Subcutaneous preadipocyte (primary cell): Measurements from ENCODE around the gene PDE6D. TPM values are rescaled to one million over a fixed set of nuclear protein-coding genes. Genes with fewer than 3 reads are reported as not detected.

Experiments
- small RNA-seq: library from RNA; depleted of rRNA; stranded (forward); fragments of <200 nt; gene quantifications from one replicate; pipeline ENCODE3, GENCODE V24; 2012
- total RNA-seq: library from RNA; depleted of rRNA; stranded (reverse); fragments of >200 nt; gene quantifications from 2 replicates; pipeline ENCODE4 v1.2.3, GENCODE V29; 2012

The PDE6D gene
- total RNA-seq = 20.2 and 26.0 TPM in 2 replicates

DNA sequence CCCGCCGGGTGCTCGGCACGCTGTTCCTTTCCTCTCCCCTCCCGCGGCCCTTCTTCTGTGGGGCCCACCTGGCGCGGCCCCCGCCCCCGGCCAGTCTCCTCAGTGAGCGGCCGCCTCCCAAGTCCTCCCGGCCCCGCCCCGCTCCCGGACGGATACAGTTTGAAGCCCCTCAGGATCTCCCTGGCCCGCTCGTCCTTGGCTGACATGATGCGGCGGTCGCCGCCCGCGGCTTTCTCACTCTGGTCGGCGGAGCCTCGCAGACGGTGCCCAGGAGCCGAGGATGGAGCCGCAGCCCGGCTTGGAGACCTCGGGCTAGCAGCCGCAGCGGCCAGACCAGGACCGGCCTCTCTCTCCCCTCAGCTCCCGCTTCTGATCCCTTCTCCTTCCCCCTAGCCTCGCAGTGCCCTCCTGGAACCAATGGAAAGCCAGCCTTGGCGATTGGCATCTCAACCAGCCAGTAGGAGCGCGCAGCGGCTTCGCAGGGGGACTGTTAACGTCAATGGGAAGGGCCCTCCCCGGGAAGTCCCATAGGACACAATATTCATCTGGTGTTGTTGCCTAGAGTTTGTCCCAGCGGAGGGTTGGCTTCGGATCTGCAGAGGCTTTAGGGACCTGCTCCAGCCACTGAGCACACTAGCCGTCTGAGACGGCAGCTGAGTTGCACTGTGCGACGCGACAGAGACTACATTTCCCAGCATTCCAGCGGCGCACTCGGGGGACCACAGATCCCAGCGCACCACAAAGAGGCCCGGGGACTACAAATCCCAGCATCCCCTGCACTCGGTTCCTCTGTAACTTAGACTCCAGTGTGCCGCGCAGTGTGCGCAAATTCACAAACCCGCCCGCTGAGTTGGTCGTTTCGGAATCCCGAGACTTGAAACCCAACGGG, at the start of gene PDE6D:
Gene PDE6D (minus strand): TSS at position 374 of the 889 bp plus-strand sequence. CDS start 168 bp downstream, at position 206.

DNA sequence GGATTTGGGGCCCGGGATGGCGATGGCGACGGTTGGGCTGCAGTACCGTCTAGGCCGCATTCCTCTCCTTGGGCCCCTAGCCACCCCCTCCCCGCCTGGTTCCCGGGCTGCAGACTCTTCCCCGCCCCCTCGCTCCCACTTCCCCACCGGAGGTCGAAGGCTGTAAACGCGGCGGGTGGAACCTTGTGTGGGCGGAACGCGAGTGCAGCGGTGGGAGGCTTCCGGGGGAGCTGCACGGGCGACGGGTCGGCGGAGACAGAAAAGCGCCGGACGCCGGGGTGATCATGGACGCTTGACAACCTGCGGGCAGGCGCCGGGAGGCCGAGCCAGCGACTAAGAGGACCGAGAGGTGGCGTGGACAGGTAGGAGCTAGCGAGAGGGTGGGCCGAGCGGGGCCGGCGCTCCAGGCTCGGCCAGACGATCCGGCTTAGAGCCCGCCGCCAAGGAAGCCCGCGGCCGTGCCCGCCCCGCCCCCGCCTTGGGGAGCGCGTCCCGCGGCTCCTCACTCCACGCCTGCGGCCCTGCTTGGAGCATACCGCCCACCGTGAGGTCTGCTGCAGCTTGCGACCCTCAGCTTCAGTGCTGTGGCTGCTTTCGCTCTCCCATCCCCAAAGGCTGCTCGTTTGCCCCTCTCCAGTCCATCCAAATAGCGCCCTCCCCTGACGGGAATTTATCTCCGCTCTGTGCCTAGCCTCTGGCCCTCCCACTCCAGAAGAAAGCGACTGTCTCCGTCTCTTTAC, 5.3 kb upstream of the PDE6D start, which contains the start of gene COPS7B:
Gene COPS7B (plus strand): TSS at position 269 of the 740 bp plus-strand sequence. CDS start 2,126 bp downstream, outside the sequence.

DNA sequence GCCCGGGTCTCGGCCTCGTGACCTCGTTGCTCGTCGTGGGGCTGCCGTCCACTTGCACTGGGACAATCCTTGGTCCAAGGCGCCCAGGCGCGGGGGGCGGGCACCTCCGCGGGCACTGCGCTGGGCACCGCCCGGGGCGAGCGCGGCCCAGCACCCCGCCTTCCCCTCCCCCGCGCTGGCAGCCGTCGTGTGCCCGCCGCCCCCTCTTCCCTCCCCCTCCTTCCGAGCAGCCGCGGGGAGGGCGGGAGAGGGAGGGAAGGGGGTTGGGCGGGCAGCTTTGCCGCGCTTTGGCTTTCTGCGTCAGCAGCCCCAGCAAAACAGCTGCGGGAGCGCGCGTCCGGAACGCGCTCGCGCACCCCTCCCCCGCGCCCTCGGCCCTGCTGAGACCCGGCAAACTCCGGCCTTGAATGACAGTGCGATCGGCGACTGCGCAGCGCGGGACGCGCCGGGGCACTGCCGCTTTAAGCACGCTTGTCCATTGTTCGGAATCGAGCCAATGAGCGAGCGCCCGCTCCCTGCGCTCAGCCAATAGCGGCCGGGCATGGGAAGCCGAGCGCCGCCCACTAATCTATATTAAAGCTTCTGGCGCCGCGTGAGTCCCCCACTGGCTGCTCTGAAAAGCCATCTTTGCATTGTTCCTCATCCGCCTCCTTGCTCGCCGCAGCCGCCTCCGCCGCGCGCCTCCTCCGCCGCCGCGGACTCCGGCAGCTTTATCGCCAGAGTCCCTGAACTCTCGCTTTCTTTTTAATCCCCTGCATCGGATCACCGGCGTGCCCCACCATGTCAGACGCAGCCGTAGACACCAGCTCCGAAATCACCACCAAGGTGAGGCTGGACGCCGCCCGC, 72.9 kb downstream of the PDE6D start, which contains the start of gene PTMA:
Gene PTMA (plus strand): TSS at position 599 of the 846 bp plus-strand sequence. CDS start 182 bp downstream, at position 781.

Small RNA genes within 50 kb of the gene (small RNA-seq; reads per million reads assigned to genes)
- gene AC073476.4 = not detected
- gene RF00015 = not detected

Other genes with a start within 250 kb of the PDE6D start
- not detected in 2 replicates for gene TEX44, start 188.4 kb downstream of the PDE6D start, total RNA-seq
- gene PTMA, start 72.8 kb downstream of the PDE6D start, total RNA-seq = 652 and 743 TPM in 2 replicates
- gene COPS7B, start 5.2 kb upstream of the PDE6D start, total RNA-seq = 17.8 and 18.0 TPM in 2 replicates
- gene NPPC, start 145.1 kb upstream of the PDE6D start, total RNA-seq = not detected in 2 replicates
- gene DIS3L2, start 180.4 kb upstream of the PDE6D start, total RNA-seq = 21.3 and 38.1 TPM in 2 replicates